ENCODE results near the gene EPS8L1. TPM values are rescaled to one million over a fixed set of nuclear protein-coding genes. Genes with fewer than 3 reads are reported as not detected.
"Not testable (repeated sequence)": the region's sequence is repeated elsewhere in the genome, so short reads cannot be mapped to it uniquely, and the experiment has no call there.

EPS8L1 gene
- total RNA-seq, 2 experiments from 2014 or later: 2.0 to 2.2 TPM

GRCh38 chr19:55034751-55035150 is 40.9 kb upstream of the EPS8L1 start:
- ATAC-seq (ENCODE audit: poor library complexity) (no peak), DNase-seq (no peak)
- Histone ChIP-seq H3K27ac (ENCODE audit: low read depth in 1 of 2, low read length in 2 of 2) (no peak overlapping the region), H3K4me3 (ENCODE audit: low read length) (no peak overlapping the region), H3K9me3 (ENCODE audit: control insufficient read depth in 1 of 2, insufficient read depth in 1 of 2, low read length in 2 of 2) (peaks cover 0 to 10% of the 10 kb centered on the region in 2 experiments), H3K36me3 (ENCODE audit: insufficient read depth, low read length) (no peaks in the 10 kb centered on the region), H3K4me1 (ENCODE audit: insufficient read depth, low read length) (no peaks in the 10 kb centered on the region), H3K27me3 (ENCODE audit: control insufficient read depth in 1 of 2, insufficient read depth in 2 of 2, low read length in 2 of 2) (no peaks in the 10 kb centered on the region)
- Mint-ChIP-seq H3K27ac (no peak overlapping the region), H3K9me3 (peaks cover under 1% of the 10 kb centered on the region), H3K4me1 (ENCODE audit: low read depth) (peaks cover 2% of the 10 kb centered on the region), H3K27me3 (no peaks in the 10 kb centered on the region), H3K4me3 (no peak overlapping the region), H3K36me3 (ENCODE audit: low read depth) (no peaks in the 10 kb centered on the region)
- no peak for TF ChIP-seq CTCF (IDR thresholded peaks at IDR 0.05)
- intact Hi-C loops (cut with DNase I, micrococcal nuclease): no loop called here
- ChIA-PET POLR2A (no interaction called here), CTCF (no interaction called here)

GRCh38 chr19:55036058-55036457 is 39.6 kb upstream of the EPS8L1 start:
- ChIA-PET POLR2A (no interaction called here), CTCF (no interaction called here)
- Mint-ChIP-seq H3K27me3 (no peaks in the 10 kb centered on the region), H3K4me1 (ENCODE audit: low read depth) (peaks cover 5% of the 10 kb centered on the region), H3K4me3 (no peak overlapping the region), H3K36me3 (ENCODE audit: low read depth) (no peaks in the 10 kb centered on the region), H3K9me3 (peaks cover 2% of the 10 kb centered on the region), H3K27ac (no peak overlapping the region)
- intact Hi-C loops (cut with DNase I, micrococcal nuclease): no loop called here
- H3K36me3 ChIP-seq (ENCODE audit: insufficient read depth, low read length): no peaks in the 10 kb centered on the region
- DNase-seq (no peak), ATAC-seq (ENCODE audit: poor library complexity) (no peak)
- no peak overlapping the region for H3K27ac ChIP-seq (ENCODE audit: low read depth in 1 of 2, low read length in 2 of 2)
- H3K4me3 ChIP-seq (ENCODE audit: low read length): no peak overlapping the region
- no peaks in the 10 kb centered on the region for H3K27me3 ChIP-seq (ENCODE audit: control insufficient read depth in 1 of 2, insufficient read depth in 2 of 2, low read length in 2 of 2)
- H3K9me3 ChIP-seq (ENCODE audit: control insufficient read depth in 1 of 2, insufficient read depth in 1 of 2, low read length in 2 of 2): peaks cover 0 to 10% of the 10 kb centered on the region in 2 experiments
- TF ChIP-seq CTCF (IDR thresholded peaks at IDR 0.05): no peak
- H3K4me1 ChIP-seq (ENCODE audit: insufficient read depth, low read length): peaks cover 1% of the 10 kb centered on the region

GRCh38 chr19:55037603-55038002 is 38.1 kb upstream of the EPS8L1 start:
- H3K27ac Mint-ChIP-seq; H3K27me3 ChIP-seq (ENCODE audit: control insufficient read depth in 1 of 2, insufficient read depth in 2 of 2, low read length in 2 of 2); ATAC-seq (ENCODE audit: poor library complexity); H3K4me3 Mint-ChIP-seq; H3K36me3 ChIP-seq (ENCODE audit: insufficient read depth, low read length); H3K9me3 Mint-ChIP-seq; H3K27me3 Mint-ChIP-seq; CTCF ChIA-PET; H3K4me3 ChIP-seq (ENCODE audit: low read length); intact Hi-C loops (cut with DNase I, micrococcal nuclease); POLR2A ChIA-PET; H3K9me3 ChIP-seq (ENCODE audit: control insufficient read depth in 1 of 2, insufficient read depth in 1 of 2, low read length in 2 of 2); DNase-seq; H3K27ac ChIP-seq (ENCODE audit: low read depth in 1 of 2, low read length in 2 of 2): not testable (repeated sequence)
- Mint-ChIP-seq H3K4me1 (ENCODE audit: low read depth) (peaks cover 20% of the 10 kb centered on the region), H3K36me3 (ENCODE audit: low read depth) (peaks cover 12% of the 10 kb centered on the region)
- peaks cover 17% of the 10 kb centered on the region for H3K4me1 ChIP-seq (ENCODE audit: insufficient read depth, low read length)

GRCh38 chr19:55040654-55041053 is 35.0 kb upstream of the EPS8L1 start:
- H3K27ac ChIP-seq (ENCODE audit: low read depth in 1 of 2, low read length in 2 of 2); ATAC-seq (ENCODE audit: poor library complexity); H3K36me3 ChIP-seq (ENCODE audit: insufficient read depth, low read length); H3K27me3 ChIP-seq (ENCODE audit: control insufficient read depth in 1 of 2, insufficient read depth in 2 of 2, low read length in 2 of 2); DNase-seq; H3K9me3 Mint-ChIP-seq; CTCF ChIA-PET; POLR2A ChIA-PET; H3K27ac Mint-ChIP-seq; H3K9me3 ChIP-seq (ENCODE audit: control insufficient read depth in 1 of 2, insufficient read depth in 1 of 2, low read length in 2 of 2); H3K4me3 ChIP-seq (ENCODE audit: low read length); H3K27me3 Mint-ChIP-seq; H3K4me3 Mint-ChIP-seq; intact Hi-C loops (cut with DNase I, micrococcal nuclease): not testable (repeated sequence)
- Mint-ChIP-seq H3K36me3 (ENCODE audit: low read depth) (peaks cover 34% of the 10 kb centered on the region), H3K4me1 (ENCODE audit: low read depth) (peaks cover 24% of the 10 kb centered on the region)
- H3K4me1 ChIP-seq (ENCODE audit: insufficient read depth, low read length): peaks cover 19% of the 10 kb centered on the region

Measured in CD4-positive, alpha-beta T cell (primary cell).